ENCODE data around the gene DYNC1I1.

DNA sequence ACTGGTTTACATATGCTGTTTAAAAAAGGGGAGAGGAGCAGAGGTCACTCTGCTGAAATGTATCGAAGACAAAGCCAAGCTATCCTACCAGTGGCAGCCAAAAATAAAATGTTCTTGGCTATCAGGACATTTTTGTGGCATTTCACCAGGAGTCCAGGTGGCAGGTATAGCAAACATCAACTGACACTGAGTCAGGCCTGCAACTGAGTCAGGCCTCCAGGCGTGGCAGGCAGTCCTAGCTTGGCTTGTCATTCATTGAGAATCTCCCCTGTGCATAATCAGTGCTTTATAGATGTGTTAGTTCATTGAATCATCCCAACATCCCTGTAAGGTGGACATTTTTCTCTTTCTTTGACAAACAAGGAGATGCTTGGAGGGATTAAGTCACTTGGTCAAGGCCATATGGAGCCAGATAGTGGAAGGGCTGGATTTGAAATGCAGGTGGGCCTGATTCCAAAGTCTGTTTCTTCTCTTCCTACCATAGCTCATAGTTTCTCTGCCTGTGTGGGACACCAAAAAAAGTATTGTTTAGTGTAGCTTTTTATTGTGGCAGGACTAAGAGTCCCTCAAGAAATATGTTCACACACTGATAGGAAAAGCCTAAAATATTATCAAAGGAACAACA lies 4.3 kb downstream of the DYNC1I1 start:
- no peak for TF ChIP-seq POLR2AphosphoS5 (IDR thresholded peaks at IDR 0.05)
- TF ChIP-seq CTCF (IDR thresholded peaks at IDR 0.05 in 8 of 11, conservative IDR thresholded peaks at IDR 0.05 in 3 of 11) = no peak
- no peak for TF ChIP-seq POLR2A (IDR thresholded peaks at IDR 0.05)
